Measurements from ENCODE around the gene SERPINA3.

The SERPINA3 gene

DNA sequence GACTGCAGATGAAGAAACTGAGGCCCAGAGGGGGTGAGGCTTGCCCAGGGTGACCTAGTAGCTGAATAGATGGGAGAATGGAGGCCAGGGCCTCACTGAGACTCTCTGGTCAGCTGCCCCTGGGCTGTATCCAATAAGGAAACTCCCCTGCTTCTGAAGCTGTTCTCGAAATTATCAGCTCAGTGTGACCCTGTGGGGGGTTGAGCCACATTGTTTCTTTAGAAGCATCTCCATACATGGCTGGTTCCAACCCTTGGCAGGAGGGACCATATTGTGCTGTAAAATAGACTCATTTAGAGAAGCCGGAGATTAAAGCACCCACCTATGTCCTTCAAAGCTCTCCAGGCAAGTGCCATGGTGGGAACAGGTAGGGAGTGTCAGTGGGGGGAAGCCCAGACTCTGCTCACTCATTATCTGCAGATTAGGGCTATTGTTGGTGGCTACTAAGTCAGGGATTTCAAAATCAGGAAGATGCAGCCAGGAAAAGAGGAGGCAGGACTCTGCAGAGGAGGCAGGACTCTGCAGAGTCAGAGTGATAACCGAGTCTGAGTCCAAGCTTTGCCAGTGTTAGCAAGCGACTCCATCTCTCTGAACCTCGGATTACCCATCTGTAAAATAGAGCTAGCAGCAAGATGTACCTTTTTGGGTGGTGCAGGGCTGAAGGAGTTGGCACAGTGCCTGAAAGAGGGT lies 27.5 kb upstream of the SERPINA3 start:
- TF ChIP-seq POLR2AphosphoS5 (IDR thresholded peaks at IDR 0.05; ENCODE audit: low read depth, low read length): no peak
- TF ChIP-seq TAF1 (IDR thresholded peaks at IDR 0.05; ENCODE audit: borderline replicate concordance, insufficient read depth, low read length): no peak
- TF ChIP-seq, protein P1, sequence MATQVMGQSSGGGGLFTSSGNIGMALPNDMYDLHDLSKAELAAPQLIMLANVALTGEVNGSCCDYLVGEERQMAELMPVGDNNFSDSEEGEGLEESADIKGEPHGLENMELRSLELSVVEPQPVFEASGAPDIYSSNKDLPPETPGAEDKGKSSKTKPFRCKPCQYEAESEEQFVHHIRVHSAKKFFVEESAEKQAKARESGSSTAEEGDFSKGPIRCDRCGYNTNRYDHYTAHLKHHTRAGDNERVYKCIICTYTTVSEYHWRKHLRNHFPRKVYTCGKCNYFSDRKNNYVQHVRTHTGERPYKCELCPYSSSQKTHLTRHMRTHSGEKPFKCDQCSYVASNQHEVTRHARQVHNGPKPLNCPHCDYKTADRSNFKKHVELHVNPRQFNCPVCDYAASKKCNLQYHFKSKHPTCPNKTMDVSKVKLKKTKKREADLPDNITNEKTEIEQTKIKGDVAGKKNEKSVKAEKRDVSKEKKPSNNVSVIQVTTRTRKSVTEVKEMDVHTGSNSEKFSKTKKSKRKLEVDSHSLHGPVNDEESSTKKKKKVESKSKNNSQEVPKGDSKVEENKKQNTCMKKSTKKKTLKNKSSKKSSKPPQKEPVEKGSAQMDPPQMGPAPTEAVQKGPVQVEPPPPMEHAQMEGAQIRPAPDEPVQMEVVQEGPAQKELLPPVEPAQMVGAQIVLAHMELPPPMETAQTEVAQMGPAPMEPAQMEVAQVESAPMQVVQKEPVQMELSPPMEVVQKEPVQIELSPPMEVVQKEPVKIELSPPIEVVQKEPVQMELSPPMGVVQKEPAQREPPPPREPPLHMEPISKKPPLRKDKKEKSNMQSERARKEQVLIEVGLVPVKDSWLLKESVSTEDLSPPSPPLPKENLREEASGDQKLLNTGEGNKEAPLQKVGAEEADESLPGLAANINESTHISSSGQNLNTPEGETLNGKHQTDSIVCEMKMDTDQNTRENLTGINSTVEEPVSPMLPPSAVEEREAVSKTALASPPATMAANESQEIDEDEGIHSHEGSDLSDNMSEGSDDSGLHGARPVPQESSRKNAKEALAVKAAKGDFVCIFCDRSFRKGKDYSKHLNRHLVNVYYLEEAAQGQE (IDR thresholded peaks at IDR 0.05; ENCODE audit: insufficient read depth in 1 of 2, low read depth in 2 of 2, low read length in 2 of 2): no peak
- no peak for TF ChIP-seq SIN3A (IDR thresholded peaks at IDR 0.05; ENCODE audit: borderline replicate concordance, insufficient read depth, low read length)
- TF ChIP-seq FOXP2 (optimal IDR thresholded peaks at IDR 0.05; ENCODE audit: borderline replicate concordance, extremely low read depth, extremely low read length, insufficient read depth): no peak

DNA sequence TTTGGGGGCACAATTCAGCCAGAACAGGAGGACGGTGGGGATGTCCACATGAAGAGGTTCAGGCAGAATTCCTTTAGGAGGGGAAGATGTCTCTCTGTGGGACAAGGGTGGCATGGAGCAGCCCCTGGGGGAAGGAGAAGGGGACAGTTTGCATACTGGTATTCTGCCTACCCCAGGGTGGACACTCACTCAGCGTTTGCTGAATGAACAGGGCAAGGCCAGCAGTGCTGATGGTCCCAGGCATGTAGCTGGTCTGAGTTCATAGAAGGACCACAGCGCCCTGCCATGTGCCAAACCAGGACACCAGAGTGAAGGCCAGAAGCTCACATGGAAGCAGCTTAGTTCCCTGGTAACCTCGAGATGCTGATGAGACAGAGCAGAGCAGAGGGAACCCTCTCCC lies 25.6 kb upstream of the SERPINA3 start:
- no peak for TF ChIP-seq TAF1 (IDR thresholded peaks at IDR 0.05; ENCODE audit: borderline replicate concordance, insufficient read depth, low read length)
- TF ChIP-seq, protein P1 (IDR thresholded peaks at IDR 0.05; ENCODE audit: insufficient read depth in 1 of 2, low read depth in 2 of 2, low read length in 2 of 2): no peak
- no peak for TF ChIP-seq SIN3A (IDR thresholded peaks at IDR 0.05; ENCODE audit: borderline replicate concordance, insufficient read depth, low read length)
- no peak for TF ChIP-seq POLR2AphosphoS5 (IDR thresholded peaks at IDR 0.05; ENCODE audit: low read depth, low read length)
- TF ChIP-seq FOXP2 (optimal IDR thresholded peaks at IDR 0.05; ENCODE audit: borderline replicate concordance, extremely low read depth, extremely low read length, insufficient read depth): no peak

DNA sequence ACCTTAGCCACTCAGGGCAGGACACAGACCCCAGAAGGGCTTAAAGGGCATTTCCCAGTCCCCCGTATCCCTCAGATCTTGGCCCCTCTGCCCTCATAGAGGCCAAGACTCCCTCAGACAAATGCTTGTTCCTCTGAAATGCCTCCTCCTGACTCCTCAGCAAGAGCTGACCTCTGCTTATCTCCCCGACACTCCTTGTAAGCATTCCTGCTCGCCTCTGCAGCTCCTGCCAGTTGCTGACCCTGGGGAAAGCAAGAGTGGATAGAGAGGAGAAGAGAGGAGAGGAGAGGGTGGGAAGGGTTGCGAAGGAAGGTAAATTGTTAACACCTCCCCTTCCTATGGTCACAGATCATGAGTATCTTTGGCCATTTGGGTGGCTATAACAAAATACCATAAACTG lies 23.9 kb upstream of the SERPINA3 start:
- TF ChIP-seq POLR2AphosphoS5 (IDR thresholded peaks at IDR 0.05; ENCODE audit: low read depth, low read length): no peak
- TF ChIP-seq, protein P1 (IDR thresholded peaks at IDR 0.05; ENCODE audit: insufficient read depth in 1 of 2, low read depth in 2 of 2, low read length in 2 of 2): no peak
- no peak for TF ChIP-seq TAF1 (IDR thresholded peaks at IDR 0.05; ENCODE audit: borderline replicate concordance, insufficient read depth, low read length)
- no peak for TF ChIP-seq SIN3A (IDR thresholded peaks at IDR 0.05; ENCODE audit: borderline replicate concordance, insufficient read depth, low read length)
- no peak for TF ChIP-seq FOXP2 (optimal IDR thresholded peaks at IDR 0.05; ENCODE audit: borderline replicate concordance, extremely low read depth, extremely low read length, insufficient read depth)

DNA sequence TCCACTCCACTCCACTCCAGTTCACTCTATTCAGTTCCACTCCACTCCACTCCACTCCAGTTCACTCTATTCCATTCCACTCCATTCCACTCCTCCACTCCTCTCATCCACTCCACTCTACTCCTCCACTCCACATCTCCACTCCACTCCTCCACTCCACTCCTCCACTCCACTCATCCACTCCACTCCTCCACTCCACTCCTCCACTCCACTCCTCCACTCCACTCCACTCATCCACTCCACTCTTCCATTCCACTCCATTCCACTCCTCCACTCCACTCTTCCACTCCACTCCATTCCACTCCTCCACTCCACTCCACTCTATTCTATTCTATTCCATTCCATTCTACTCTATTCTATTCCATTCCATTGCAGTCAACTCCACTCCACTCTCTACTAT lies 21.1 kb upstream of the SERPINA3 start:
- TF ChIP-seq SIN3A (IDR thresholded peaks at IDR 0.05; ENCODE audit: borderline replicate concordance, insufficient read depth, low read length) (no peak), TAF1 (IDR thresholded peaks at IDR 0.05; ENCODE audit: borderline replicate concordance, insufficient read depth, low read length) (no peak), POLR2AphosphoS5 (IDR thresholded peaks at IDR 0.05; ENCODE audit: low read depth, low read length) (no peak)
- TF ChIP-seq, protein P1 (IDR thresholded peaks at IDR 0.05; ENCODE audit: insufficient read depth in 1 of 2, low read depth in 2 of 2, low read length in 2 of 2): no peak
